ENCODE data around the gene PRSS27. TPM values are rescaled to one million over a fixed set of nuclear protein-coding genes. Genes with fewer than 3 reads are reported as not detected.

Gene PRSS27
- total and polyA plus RNA-seq, 2 of the 8 experiments (the other 6 are each of a cell fraction or from before 2014, with no cell fraction given), result 1.3 to 7.5 TPM

DNA sequence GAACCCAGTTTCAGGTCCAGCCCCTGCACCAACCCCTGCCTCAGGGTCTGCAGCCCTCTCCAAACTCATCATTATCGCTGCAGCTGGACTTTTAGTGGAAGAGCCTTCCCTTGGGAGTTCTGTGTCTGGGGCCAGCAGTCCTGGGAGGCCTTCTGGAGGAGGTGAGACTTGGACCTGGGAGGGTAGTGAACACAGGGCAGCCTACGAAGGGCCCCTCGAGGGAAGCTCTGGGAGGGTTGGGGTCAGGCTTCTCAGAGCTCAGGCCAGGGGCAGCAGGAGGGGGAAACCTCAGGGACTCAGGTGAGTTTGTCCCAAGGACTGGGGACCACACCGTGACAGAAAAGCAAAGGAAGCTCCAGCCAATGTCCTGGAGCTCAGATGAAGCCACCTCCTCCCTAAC lies 21.1 kb upstream of the PRSS27 start (continued):
- TF ChIP-seq, protein P1, sequence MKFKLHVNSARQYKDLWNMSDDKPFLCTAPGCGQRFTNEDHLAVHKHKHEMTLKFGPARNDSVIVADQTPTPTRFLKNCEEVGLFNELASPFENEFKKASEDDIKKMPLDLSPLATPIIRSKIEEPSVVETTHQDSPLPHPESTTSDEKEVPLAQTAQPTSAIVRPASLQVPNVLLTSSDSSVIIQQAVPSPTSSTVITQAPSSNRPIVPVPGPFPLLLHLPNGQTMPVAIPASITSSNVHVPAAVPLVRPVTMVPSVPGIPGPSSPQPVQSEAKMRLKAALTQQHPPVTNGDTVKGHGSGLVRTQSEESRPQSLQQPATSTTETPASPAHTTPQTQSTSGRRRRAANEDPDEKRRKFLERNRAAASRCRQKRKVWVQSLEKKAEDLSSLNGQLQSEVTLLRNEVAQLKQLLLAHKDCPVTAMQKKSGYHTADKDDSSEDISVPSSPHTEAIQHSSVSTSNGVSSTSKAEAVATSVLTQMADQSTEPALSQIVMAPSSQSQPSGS (IDR thresholded peaks at IDR 0.05; ENCODE audit: low read length), result no peak
- TF ChIP-seq CHD1 (IDR thresholded peaks at IDR 0.05; ENCODE audit: low read depth, low read length) (no peak), HDAC2 (IDR thresholded peaks at IDR 0.05; ENCODE audit: borderline replicate concordance in 1 of 2, low read depth in 2 of 2, low read length in 2 of 2) (no peak)
